ENCODE results near the gene LGI1. TPM values are rescaled to one million over a fixed set of nuclear protein-coding genes. Genes with fewer than 3 reads are reported as not detected.

The LGI1 gene
- total RNA-seq, 2 donors from 2014 or later, result not detected

- Mint-ChIP-seq H3K4me3 (no peak overlapping the region), H3K9me3 (no peaks in the 10 kb centered on the region), H3K27ac (no peak overlapping the region), H3K4me1 (ENCODE audit: low read depth) (no peaks in the 10 kb centered on the region), H3K27me3 (ENCODE audit: low read depth) (peaks cover 24% of the 10 kb centered on the region), H3K36me3 (ENCODE audit: insufficient read depth in 2 of 2) (no peaks in the 10 kb centered on the region)
- no peak for DNase-seq
- ATAC-seq (replicated peaks in 1 of 2), result no peak
Observed at GRCh38 chr10:93797825-93798224, 40.1 kb downstream of the LGI1 start.

DNA sequence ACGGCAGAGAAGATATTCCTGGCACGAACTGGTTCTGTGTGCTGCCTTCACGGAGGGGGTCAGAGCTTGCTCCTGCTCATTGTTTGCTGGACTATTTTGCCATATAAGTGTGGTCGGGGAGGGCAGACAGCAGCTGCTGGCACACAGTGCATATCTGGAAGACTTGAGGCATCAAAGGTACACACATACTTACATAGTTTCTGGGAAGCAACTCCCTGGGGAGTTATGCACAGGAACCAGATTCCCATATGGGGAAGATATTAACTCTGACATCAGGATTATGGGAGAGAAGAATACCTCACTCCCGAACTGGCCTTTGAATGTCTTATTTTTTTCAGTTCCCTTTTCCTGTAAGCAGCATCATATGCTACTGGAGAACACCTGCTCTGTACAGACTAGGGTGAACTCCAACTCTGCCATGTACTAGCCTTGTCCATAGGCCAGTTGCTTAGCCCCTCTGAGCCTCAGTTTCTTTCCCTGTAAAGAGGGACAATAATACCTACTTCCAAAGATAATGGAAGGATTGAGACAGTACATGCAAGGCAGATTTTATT lies 41.5 kb downstream of the LGI1 start:
- Mint-ChIP-seq H3K36me3 (ENCODE audit: insufficient read depth in 2 of 2) (no peaks in the 10 kb centered on the region), H3K27ac (no peak overlapping the region), H3K4me1 (ENCODE audit: low read depth) (no peaks in the 10 kb centered on the region), H3K27me3 (ENCODE audit: low read depth) (peaks cover 31% of the 10 kb centered on the region), H3K9me3 (no peaks in the 10 kb centered on the region), H3K4me3 (no peak overlapping the region)
- ATAC-seq (replicated peaks in 1 of 2) (no peak), DNase-seq (no peak)

DNA sequence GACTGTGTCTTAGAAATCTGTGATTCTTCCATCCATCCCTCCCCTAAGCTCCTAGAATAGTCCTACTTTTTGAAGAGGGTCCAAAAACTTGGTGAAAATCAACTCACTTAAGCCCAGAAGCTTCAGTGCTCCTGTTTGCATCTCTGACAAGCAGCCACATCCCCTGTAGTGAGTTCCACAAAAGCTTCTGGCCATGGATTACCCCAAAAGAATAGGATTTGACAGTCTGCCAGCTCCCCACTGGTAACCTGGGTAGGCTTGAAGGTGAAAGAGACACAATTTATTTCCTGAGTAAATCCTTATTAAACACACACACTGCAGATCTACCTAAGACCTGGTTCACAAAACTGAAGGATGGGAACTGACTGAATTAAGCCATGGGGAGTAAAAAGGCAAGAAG lies 46.5 kb downstream of the LGI1 start:
- Mint-ChIP-seq H3K36me3 (ENCODE audit: insufficient read depth in 2 of 2) (no peaks in the 10 kb centered on the region), H3K27ac (no peak overlapping the region), H3K4me1 (ENCODE audit: low read depth) (no peaks in the 10 kb centered on the region), H3K4me3 (no peak overlapping the region), H3K9me3 (no peaks in the 10 kb centered on the region), H3K27me3 (ENCODE audit: low read depth) (peaks cover 31% of the 10 kb centered on the region)
- DNase-seq, result no peak
- no peak for ATAC-seq (replicated peaks in 1 of 2)

DNA sequence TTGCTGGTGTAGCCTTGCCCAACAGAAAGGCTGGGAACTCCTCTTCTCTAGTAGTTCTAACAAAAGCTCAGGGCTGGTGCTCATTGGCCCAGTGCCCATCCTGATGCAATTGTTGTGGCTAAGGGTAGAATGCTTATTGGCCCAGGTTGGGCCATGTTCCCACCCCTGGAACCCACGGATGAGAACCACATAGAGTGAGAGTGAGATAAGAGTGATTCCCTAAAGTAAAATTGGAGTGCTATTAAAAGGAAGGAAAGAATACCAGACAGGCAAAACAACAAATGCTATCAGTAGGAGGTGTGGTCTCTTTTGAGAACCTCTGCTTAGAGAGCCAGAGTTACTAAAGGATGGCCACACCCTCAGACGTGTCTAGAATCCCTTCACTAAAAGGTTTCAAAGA lies 49.2 kb downstream of the LGI1 start:
- no peaks in the 10 kb centered on the region for H3K36me3 Mint-ChIP-seq (ENCODE audit: insufficient read depth in 2 of 2)
- H3K27me3 Mint-ChIP-seq (ENCODE audit: low read depth), result peaks cover 31% of the 10 kb centered on the region
- ATAC-seq (replicated peaks in 1 of 2), result no peak
- H3K4me3 Mint-ChIP-seq, result no peak overlapping the region
- H3K27ac Mint-ChIP-seq, result no peak overlapping the region
- DNase-seq, result no peak
- no peaks in the 10 kb centered on the region for H3K9me3 Mint-ChIP-seq
- no peaks in the 10 kb centered on the region for H3K4me1 Mint-ChIP-seq (ENCODE audit: low read depth)

- no peak overlapping the region for H3K4me3 Mint-ChIP-seq
- H3K27ac Mint-ChIP-seq, result no peak overlapping the region
- no peaks in the 10 kb centered on the region for H3K36me3 Mint-ChIP-seq (ENCODE audit: insufficient read depth in 2 of 2)
- ATAC-seq (replicated peaks in 1 of 2) (no peak), DNase-seq (no peak)
- H3K9me3 Mint-ChIP-seq, result no peaks in the 10 kb centered on the region
- H3K4me1 Mint-ChIP-seq (ENCODE audit: low read depth), result no peaks in the 10 kb centered on the region
- peaks cover 26% of the 10 kb centered on the region for H3K27me3 Mint-ChIP-seq (ENCODE audit: low read depth)
Observed at GRCh38 chr10:93807371-93807770, 49.6 kb downstream of the LGI1 start.

- Mint-ChIP-seq H3K27ac (no peak overlapping the region), H3K36me3 (ENCODE audit: insufficient read depth in 2 of 2) (no peaks in the 10 kb centered on the region), H3K9me3 (no peaks in the 10 kb centered on the region), H3K4me3 (no peak overlapping the region), H3K27me3 (ENCODE audit: low read depth) (peaks cover 47% of the 10 kb centered on the region), H3K4me1 (ENCODE audit: low read depth) (peaks cover 4% of the 10 kb centered on the region)
- no peak for DNase-seq
- no peak for ATAC-seq (replicated peaks in 1 of 2)
Observed at GRCh38 chr10:93812659-93813338, 55.1 kb downstream of the LGI1 start.

DNA sequence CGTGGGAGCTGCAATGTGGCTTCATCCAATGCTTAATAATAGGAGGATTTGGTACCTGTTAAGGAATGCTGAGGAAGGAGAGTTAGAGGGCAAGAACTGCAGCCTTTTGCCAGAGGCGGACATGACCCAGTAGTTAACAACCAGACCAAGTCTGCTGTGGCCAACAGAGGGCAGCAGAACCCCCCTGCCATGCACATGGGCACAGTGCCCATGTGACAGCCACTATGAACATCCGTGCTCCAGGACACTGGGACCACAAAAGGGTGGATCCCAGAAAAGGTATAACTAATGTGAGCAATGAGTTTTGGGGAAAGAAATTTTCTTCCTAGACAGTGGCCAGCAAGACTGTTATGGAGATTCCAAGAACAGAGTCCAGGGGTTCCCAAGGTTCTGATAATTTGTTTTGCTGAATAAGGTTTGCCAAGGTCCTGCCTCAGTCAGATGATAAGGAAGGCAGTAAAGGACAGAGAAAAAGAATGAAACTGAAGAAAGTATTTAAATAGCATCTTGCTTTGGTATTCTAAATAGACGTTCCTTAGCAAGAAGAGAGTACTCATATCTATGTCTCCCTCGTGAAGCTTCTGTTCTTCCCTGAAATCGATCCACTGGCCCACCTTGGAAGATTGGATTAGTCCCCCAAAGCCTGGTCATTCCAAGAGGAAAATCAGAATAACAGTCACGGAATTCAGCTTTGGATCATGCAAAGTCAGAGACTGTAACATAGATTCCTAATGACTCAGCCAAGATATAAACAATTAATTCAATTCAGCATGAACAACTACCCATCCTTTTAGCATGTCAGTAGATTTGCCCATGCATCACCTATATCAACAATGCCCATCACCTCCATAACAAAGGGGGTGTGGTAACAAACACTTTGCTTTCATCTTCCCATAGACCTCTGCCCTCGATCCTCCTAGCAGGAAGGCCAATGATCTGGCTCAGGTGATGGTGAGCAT lies 56.0 kb downstream of the LGI1 start:
- Mint-ChIP-seq H3K36me3 (ENCODE audit: insufficient read depth in 2 of 2) (no peaks in the 10 kb centered on the region), H3K27me3 (ENCODE audit: low read depth) (peaks cover 55% of the 10 kb centered on the region), H3K4me1 (ENCODE audit: low read depth) (peaks cover 4% of the 10 kb centered on the region), H3K27ac (no peak overlapping the region), H3K4me3 (no peak overlapping the region), H3K9me3 (no peaks in the 10 kb centered on the region)
- DNase-seq, result peak; percentile 33 to 47
- ATAC-seq (replicated peaks in 1 of 2), result peak; percentile 64 to 73

GRCh38 chr10:93815304-93816096 lies 57.8 kb downstream of the LGI1 start:
- Mint-ChIP-seq H3K4me1 (ENCODE audit: low read depth) (peaks cover 4% of the 10 kb centered on the region), H3K27ac (no peak overlapping the region), H3K27me3 (ENCODE audit: low read depth) (peaks cover 65% of the 10 kb centered on the region), H3K9me3 (no peaks in the 10 kb centered on the region), H3K36me3 (ENCODE audit: insufficient read depth in 2 of 2) (no peaks in the 10 kb centered on the region), H3K4me3 (no peak overlapping the region)
- ATAC-seq (replicated peaks in 1 of 2) (no peak), DNase-seq (no peak)

GRCh38 chr10:93816123-93816747 lies 58.5 kb downstream of the LGI1 start:
- DNase-seq, result peak; percentile 27 to 31
- Mint-ChIP-seq H3K27ac (no peak overlapping the region), H3K4me1 (ENCODE audit: low read depth) (peaks cover 4% of the 10 kb centered on the region), H3K36me3 (ENCODE audit: insufficient read depth in 2 of 2) (no peaks in the 10 kb centered on the region), H3K27me3 (ENCODE audit: low read depth) (peaks cover 65% of the 10 kb centered on the region), H3K4me3 (no peak overlapping the region), H3K9me3 (no peaks in the 10 kb centered on the region)
- peak; percentile 37 to 41 for ATAC-seq (replicated peaks in 1 of 2)

DNA sequence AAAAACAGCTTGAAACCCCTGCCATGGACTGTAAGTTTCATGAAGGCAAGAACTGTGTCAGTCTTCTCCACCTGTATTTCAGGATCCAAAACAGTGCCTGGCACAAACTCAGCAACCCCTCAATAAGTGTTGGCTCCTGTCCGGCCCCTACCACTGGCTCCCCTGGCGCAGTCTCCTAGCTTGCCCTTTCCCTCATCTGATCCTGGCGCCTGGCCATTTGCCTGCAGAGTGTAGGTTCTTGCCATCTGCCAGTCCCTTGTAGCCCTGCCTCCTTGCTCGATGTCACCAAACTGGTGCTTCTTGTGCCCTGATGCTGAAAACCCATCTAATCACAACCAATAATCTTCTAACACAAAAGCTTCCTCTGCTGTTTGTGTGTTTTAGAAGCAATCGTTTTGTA lies 60.4 kb downstream of the LGI1 start:
- H3K36me3 Mint-ChIP-seq (ENCODE audit: insufficient read depth in 2 of 2), result no peaks in the 10 kb centered on the region
- H3K27me3 Mint-ChIP-seq (ENCODE audit: low read depth), result peaks cover 65% of the 10 kb centered on the region
- DNase-seq (no peak), ATAC-seq (replicated peaks in 1 of 2) (no peak)
- H3K4me1 Mint-ChIP-seq (ENCODE audit: low read depth), result peaks cover 4% of the 10 kb centered on the region
- H3K9me3 Mint-ChIP-seq, result no peaks in the 10 kb centered on the region
- H3K4me3 Mint-ChIP-seq, result no peak overlapping the region
- H3K27ac Mint-ChIP-seq, result no peak overlapping the region

DNA sequence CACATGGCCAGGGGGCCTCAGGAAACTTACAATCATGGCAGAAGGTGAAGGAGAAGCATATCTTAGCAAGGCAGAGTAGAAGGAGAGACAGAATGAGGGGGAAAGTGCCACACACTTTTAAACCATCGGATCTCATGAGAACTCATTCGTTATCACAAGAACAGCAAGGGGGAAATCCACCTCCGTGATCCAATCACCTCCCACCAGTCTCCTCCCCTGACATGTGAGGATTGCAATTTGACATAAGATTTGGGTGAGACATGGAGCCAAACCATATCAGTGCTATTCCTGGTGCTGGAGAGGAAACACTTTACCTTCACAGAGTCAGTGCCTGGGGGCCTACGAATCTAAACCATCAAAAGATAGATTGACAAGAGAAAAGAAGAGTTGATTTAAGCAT lies 61.8 kb downstream of the LGI1 start:
- ATAC-seq (replicated peaks in 1 of 2) (no peak), DNase-seq (no peak)
- no peaks in the 10 kb centered on the region for H3K9me3 Mint-ChIP-seq
- H3K36me3 Mint-ChIP-seq (ENCODE audit: insufficient read depth in 2 of 2), result no peaks in the 10 kb centered on the region
- H3K27me3 Mint-ChIP-seq (ENCODE audit: low read depth), result peaks cover 54% of the 10 kb centered on the region
- no peak overlapping the region for H3K4me3 Mint-ChIP-seq
- no peak overlapping the region for H3K27ac Mint-ChIP-seq
- peaks cover 4% of the 10 kb centered on the region for H3K4me1 Mint-ChIP-seq (ENCODE audit: low read depth)

- no peak for ATAC-seq (replicated peaks in 1 of 2)
- peaks cover 49% of the 10 kb centered on the region for H3K27me3 Mint-ChIP-seq (ENCODE audit: low read depth)
- H3K27ac Mint-ChIP-seq, result no peak overlapping the region
- no peaks in the 10 kb centered on the region for H3K36me3 Mint-ChIP-seq (ENCODE audit: insufficient read depth in 2 of 2)
- H3K4me1 Mint-ChIP-seq (ENCODE audit: low read depth), result peaks cover under 1% of the 10 kb centered on the region
- DNase-seq, result no peak
- no peak overlapping the region for H3K4me3 Mint-ChIP-seq
- H3K9me3 Mint-ChIP-seq, result no peaks in the 10 kb centered on the region
Observed at GRCh38 chr10:93820434-93820833, 62.7 kb downstream of the LGI1 start.
